UCSD-AML1 (cell line): ENCODE results near the gene ITPRID1.
"Not testable (repeated sequence)": the region's sequence is repeated elsewhere in the genome, so short reads cannot be mapped to it uniquely, and the experiment has no call there.

Experiments
- DNase-seq: peaks from one replicate; lab custom pipeline; 2025; ENCODE audit not compliant: unreplicated experiment; lab: John Stamatoyannopoulos, UW

Gene ITPRID1

DNA sequence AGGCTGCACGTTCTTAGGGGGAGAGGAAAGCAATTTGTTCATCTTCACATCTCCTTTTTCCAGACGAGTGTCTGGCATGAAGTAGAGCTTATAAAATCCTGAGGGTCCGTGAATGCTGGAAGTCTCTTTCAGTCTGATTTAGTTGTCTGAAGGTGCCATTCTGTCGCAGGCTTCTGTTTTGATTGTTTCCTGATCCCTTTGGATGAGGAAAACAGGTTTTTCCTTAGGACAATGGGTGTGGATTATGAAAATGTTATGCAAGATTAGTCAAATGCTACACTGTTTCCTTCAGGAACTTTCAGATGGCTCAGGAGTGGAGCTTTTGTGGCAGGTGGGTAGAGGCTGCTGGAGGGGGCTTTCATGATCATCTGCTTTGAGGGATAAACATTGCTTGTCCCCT lies at the start of gene ITPRID1:
Gene ITPRID1 (plus strand): TSS at position 301 of the 400 bp plus-strand sequence. CDS start 38,935 bp downstream, outside the sequence.
- no peak for DNase-seq

GRCh38 chr7:31464601-31465000 lies 49.3 kb upstream of the ITPRID1 start:
- DNase-seq, result no peak

GRCh38 chr7:31465285-31465684 lies 48.6 kb upstream of the ITPRID1 start:
- no peak for DNase-seq

DNA sequence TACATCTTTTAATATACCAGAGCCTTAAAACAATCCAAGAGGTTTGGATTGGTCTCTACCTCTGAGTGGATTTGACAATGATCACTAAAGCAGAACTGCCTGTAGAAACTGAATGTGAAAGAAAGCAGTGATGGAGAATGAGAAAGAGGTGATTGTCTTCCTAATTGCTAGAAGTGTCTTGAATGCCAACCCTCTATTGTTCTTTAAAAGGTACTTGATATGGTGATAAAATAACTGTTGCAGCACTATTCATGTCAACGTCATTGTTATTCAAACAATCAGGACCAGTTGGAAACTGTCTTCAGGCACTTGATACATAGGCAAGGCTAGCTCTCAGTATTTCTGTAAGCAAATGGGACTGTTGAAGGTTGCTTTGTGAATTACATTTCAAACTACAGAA lies 47.9 kb upstream of the ITPRID1 start:
- no peak for DNase-seq

- not testable (repeated sequence) for DNase-seq
Measured at GRCh38 chr7:31470883-31471282, 43.0 kb upstream of the ITPRID1 start.

DNA sequence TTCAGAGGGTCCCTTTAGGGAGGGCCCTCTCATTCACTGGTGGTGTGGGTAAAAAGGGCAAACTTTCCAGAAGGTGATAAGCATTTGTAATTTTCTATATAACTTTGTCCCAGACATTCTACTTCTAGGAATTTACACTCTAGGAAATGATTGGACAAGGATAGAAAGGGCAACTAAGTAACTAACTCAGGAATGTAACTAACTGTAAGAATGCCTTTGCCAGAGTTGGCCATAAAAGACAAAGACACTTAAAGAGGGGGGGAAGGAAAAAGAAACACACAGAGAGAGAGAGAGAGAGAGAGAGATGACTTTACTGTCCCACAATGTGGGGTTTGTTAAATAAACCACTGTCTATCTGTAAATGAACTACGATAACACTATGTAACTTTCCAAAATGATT lies 38.5 kb upstream of the ITPRID1 start:
- no peak for DNase-seq

- DNase-seq, result no peak
Measured at GRCh38 chr7:31476073-31476745, 37.7 kb upstream of the ITPRID1 start.

- DNase-seq, result no peak
Measured at GRCh38 chr7:31476941-31477677, 36.8 kb upstream of the ITPRID1 start.

DNA sequence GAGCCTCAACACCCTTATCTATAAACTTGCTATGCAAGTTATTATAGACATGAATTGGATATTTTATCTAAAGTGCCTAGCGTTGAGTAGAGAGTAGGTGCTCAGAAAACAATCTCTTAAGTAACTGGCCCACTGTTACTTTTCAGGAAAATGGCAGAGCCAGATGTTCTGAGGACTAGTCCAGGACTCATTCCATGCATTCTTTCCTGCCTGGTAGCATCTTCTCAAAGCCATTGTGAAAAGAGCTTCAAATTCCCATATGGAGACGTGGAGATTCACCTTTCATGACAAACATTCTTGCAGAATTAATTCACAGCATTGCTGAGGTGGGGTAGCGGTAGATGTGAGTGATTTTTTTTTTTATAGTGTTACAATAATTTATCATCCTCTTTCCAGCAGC lies 35.9 kb upstream of the ITPRID1 start:
- no peak for DNase-seq

DNA sequence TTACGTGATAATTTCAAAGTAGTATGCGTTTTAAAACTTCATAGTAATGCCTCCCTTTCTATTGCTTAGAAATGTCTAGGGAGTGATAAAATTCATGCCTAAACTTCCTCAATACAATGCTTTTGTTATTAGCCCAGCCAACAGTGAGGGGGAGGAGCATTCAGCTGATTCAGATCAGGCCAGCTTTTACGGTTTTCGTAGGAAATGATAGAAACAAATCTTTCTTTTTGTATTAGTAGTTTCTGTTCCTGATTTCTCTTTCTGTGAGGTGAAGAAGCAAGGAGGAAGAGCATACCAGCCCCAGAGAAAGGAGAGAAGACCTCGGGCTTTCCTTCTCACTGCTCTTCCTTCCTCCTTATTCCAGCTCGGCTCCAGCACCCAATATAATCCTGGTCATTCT lies 35.2 kb upstream of the ITPRID1 start:
- no peak for DNase-seq

DNA sequence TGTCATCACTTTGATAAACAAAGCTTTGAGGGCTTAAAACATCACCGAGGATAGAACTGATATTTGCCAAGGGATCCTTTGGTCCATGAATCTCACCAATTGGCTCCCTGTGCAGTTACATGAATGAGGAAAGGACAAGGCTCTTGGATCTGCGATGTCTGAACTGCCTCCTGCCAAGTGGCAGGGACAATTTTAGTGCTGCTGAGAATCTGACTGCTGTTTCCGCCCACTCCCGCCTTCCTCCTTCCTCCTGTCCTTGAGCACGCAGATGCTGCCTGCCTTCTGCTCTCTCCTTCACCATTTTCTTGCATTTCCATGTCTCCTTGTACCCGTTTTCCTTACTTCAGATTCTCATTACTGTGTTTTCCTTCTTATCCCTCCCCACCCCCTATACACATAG lies 26.8 kb upstream of the ITPRID1 start:
- DNase-seq, result no peak

GRCh38 chr7:31487476-31487875 lies 26.4 kb upstream of the ITPRID1 start:
- no peak for DNase-seq

DNA sequence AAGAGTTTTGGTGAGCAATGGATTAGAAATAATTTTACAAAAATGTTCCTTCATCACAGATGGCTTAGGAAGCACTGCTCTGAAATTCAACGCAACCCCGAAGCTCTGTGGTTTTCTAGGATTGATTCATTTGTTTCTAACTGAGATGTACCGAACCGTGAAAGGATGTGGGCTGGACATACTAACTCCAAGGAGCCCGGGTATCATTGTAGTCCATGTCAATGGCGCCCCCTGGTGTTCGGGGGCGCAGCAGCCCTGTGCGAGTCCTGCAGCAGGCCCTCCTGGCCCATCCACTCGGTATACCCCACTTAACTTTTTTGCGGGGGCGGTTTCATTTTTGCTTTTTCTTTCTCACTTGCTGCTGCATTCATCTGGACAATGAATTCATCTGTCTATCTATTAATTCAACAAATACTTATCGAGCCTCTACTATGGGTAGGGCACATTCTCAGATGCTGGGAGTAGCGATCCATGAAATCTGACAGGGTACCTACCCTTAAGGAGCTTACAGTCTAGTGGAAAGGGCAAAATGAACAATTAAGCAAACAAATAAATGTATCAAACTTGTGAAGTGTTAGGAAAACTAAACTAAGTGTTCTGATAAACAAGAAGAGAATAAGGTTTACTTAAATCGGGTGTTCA lies 25.2 kb upstream of the ITPRID1 start:
- DNase-seq, result peak; percentile 23

GRCh38 chr7:31490796-31491314 lies 23.0 kb upstream of the ITPRID1 start:
- no peak for DNase-seq

DNA sequence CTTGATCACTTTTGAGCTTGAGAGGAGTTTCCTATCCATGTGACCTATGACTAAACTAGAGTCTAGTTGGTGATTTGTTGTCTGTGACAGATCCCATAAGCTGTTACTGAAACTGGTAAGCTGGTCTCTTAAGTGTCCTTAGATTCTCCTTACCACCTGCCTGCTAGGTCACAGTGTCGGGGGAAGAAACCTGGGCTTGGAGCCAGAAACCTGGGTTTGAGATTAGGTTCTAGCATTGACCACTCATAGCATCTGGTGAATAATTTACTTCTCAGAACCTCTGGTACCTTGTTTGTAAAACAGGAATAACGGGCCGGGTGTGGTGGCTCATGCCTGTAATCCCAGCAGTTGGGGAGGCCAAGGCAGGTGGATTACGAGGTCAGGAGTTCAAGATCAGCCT lies 21.8 kb upstream of the ITPRID1 start:
- DNase-seq, result no peak

DNA sequence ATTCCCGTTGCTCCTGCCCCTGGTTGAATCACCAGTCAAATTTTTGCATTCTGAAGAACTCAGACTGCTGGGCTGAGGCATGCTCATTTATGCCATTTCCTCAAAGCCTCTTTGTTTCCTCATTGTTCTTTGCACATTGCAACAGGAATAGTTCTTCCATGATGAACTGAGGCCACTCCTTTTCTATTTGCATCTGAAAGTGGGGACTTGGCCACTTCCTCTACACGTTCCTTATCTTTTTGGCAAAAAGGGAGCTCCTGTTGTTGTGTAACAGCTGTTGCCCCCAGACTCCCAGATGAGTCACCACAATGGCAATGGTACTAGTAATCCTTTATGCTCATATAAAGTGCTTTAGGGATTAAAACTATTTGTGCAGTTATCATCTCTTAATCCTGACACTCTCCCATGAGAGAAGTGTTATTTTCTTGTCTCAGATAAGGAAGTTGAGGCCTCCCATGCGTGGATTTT lies 20.1 kb upstream of the ITPRID1 start:
- no peak for DNase-seq

- no peak for DNase-seq
Measured at GRCh38 chr7:31494421-31494820, 19.5 kb upstream of the ITPRID1 start.

DNA sequence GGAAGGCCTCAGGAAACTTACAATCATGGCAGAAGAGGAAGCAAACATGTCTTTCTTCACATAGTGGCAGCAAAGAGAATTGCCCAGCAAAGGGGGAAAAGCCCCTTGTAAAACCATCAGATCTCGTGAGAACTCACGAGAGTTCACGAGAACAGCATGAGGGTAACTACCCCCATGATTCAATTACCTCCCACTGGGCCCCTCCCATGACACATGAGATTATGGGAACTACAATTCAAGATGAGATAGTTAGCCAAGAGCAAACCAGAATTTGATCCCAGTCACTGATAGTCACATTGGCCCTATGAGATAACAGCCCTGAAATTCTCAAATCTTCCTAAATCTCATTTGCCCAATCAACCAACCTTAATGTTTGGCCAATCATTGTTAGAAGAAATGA lies 18.2 kb upstream of the ITPRID1 start:
- no peak for DNase-seq

DNA sequence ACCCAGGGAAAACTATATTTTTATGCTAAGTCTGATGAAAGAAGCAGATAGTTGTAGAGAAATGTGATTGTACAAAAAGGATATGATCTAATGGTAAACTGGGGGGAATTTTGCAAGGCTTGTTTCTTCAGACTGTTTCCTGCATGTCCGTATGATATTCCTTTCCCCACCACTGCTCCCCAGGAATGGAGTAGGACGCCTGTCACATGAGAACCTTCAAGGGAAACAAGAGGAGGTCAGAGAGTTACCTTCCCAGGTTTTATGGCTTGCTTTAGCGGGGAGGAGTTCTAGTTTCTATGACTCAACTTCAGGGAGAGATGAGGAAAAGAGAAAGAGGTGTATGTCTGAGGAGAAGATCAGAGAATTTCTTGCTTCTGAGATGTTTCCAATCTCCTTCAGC lies 16.4 kb upstream of the ITPRID1 start:
- DNase-seq, result no peak

GRCh38 chr7:31500656-31501055 lies 13.2 kb upstream of the ITPRID1 start:
- DNase-seq, result no peak

- no peak for DNase-seq
Measured at GRCh38 chr7:31508823-31509222, 5.1 kb upstream of the ITPRID1 start.

DNA sequence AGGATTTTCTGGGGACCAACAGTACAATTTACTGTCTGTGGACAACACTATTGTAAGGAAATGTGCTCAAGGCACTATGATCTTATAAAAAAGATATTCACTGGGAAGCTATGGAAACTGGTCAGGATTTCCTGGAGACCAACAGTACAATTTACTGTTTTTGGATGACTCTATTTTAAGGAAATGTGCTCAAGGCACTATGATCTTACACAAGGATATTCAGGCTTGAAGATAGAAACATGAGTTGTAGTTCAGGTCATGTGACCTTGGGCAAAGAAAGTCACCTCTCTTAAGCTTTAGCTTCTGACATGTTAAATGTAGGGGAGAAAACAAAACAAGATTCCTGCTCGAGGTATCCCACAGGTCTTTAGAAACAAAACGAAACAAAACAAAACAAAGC lies 1.7 kb upstream of the ITPRID1 start:
- DNase-seq, result no peak
